ENCODE measurements around the gene METAP2. TPM values are rescaled to one million over a fixed set of nuclear protein-coding genes. Genes with fewer than 3 reads are reported as not detected.
"Not testable (repeated sequence)": the region's sequence is repeated elsewhere in the genome, so short reads cannot be mapped to it uniquely, and the experiment has no call there.

The METAP2 gene
- total RNA-seq, 1 donor from 2014 or later = 73.0 TPM

GRCh38 chr12:95480230-95480629 lies 6.3 kb downstream of the METAP2 start:
- Mint-ChIP-seq H3K9me3 (ENCODE audit: low read depth) (no peaks in the 10 kb centered on the region), H3K36me3 (ENCODE audit: low read depth) (peaks cover 22% of the 10 kb centered on the region), H3K27ac (ENCODE audit: unreplicated experiment) (peak overlapping the region; percentile 73), H3K4me1 (ENCODE audit: low read depth) (peaks cover 56% of the 10 kb centered on the region), H3K27me3 (ENCODE audit: low read depth) (no peaks in the 10 kb centered on the region), H3K4me3 (ENCODE audit: unreplicated experiment) (no peak overlapping the region)
- no peak for TF ChIP-seq CTCF (IDR thresholded peaks at IDR 0.05)
- DNase-seq (ENCODE audit: low spot score) = no peak

GRCh38 chr12:95481072-95481471 lies 7.1 kb downstream of the METAP2 start:
- H3K27ac Mint-ChIP-seq (ENCODE audit: unreplicated experiment) = peak overlapping the region; percentile 73
- no peaks in the 10 kb centered on the region for H3K27me3 Mint-ChIP-seq (ENCODE audit: low read depth)
- DNase-seq (ENCODE audit: low spot score) = no peak
- peaks cover 47% of the 10 kb centered on the region for H3K4me1 Mint-ChIP-seq (ENCODE audit: low read depth)
- peaks cover 20% of the 10 kb centered on the region for H3K36me3 Mint-ChIP-seq (ENCODE audit: low read depth)
- H3K4me3 Mint-ChIP-seq (ENCODE audit: unreplicated experiment) = no peak overlapping the region
- H3K9me3 Mint-ChIP-seq (ENCODE audit: low read depth) = no peaks in the 10 kb centered on the region
- TF ChIP-seq CTCF (IDR thresholded peaks at IDR 0.05) = peak; percentile 14

- H3K9me3 Mint-ChIP-seq (ENCODE audit: low read depth) = no peaks in the 10 kb centered on the region
- H3K27me3 Mint-ChIP-seq (ENCODE audit: low read depth) = no peaks in the 10 kb centered on the region
- H3K27ac Mint-ChIP-seq (ENCODE audit: unreplicated experiment) = no peak overlapping the region
- H3K4me1 Mint-ChIP-seq (ENCODE audit: low read depth) = peaks cover 42% of the 10 kb centered on the region
- no peak overlapping the region for H3K4me3 Mint-ChIP-seq (ENCODE audit: unreplicated experiment)
- no peak for DNase-seq (ENCODE audit: low spot score)
- no peak for TF ChIP-seq CTCF (IDR thresholded peaks at IDR 0.05)
- peaks cover 20% of the 10 kb centered on the region for H3K36me3 Mint-ChIP-seq (ENCODE audit: low read depth)
Observed at GRCh38 chr12:95481888-95482287, 7.9 kb downstream of the METAP2 start.

- H3K4me1 Mint-ChIP-seq (ENCODE audit: low read depth) = peaks cover 42% of the 10 kb centered on the region
- not testable (repeated sequence) for H3K4me3 Mint-ChIP-seq (ENCODE audit: unreplicated experiment); H3K9me3 Mint-ChIP-seq (ENCODE audit: low read depth); DNase-seq (ENCODE audit: low spot score); H3K27me3 Mint-ChIP-seq (ENCODE audit: low read depth); H3K27ac Mint-ChIP-seq (ENCODE audit: unreplicated experiment)
- peaks cover 23% of the 10 kb centered on the region for H3K36me3 Mint-ChIP-seq (ENCODE audit: low read depth)
Observed at GRCh38 chr12:95482564-95482963, 8.6 kb downstream of the METAP2 start.

GRCh38 chr12:95484524-95484923 lies 10.6 kb downstream of the METAP2 start:
- H3K4me1 Mint-ChIP-seq (ENCODE audit: low read depth) = peaks cover 32% of the 10 kb centered on the region
- H3K9me3 Mint-ChIP-seq (ENCODE audit: low read depth) = no peaks in the 10 kb centered on the region
- H3K36me3 Mint-ChIP-seq (ENCODE audit: low read depth) = peaks cover 19% of the 10 kb centered on the region
- H3K4me3 Mint-ChIP-seq (ENCODE audit: unreplicated experiment) = no peak overlapping the region
- no peak for TF ChIP-seq CTCF (IDR thresholded peaks at IDR 0.05)
- DNase-seq (ENCODE audit: low spot score) = no peak
- H3K27me3 Mint-ChIP-seq (ENCODE audit: low read depth) = no peaks in the 10 kb centered on the region
- peak overlapping the region; percentile 61 for H3K27ac Mint-ChIP-seq (ENCODE audit: unreplicated experiment)

GRCh38 chr12:95487024-95487423 lies 13.1 kb downstream of the METAP2 start:
- Mint-ChIP-seq H3K4me3 (ENCODE audit: unreplicated experiment) (no peak overlapping the region), H3K9me3 (ENCODE audit: low read depth) (no peaks in the 10 kb centered on the region), H3K27me3 (ENCODE audit: low read depth) (no peaks in the 10 kb centered on the region), H3K36me3 (ENCODE audit: low read depth) (peaks cover 19% of the 10 kb centered on the region), H3K27ac (ENCODE audit: unreplicated experiment) (no peak overlapping the region), H3K4me1 (ENCODE audit: low read depth) (peaks cover 9% of the 10 kb centered on the region)
- TF ChIP-seq CTCF (IDR thresholded peaks at IDR 0.05) = no peak
- no peak for DNase-seq (ENCODE audit: low spot score)
